Neural cell (in vitro differentiated cells): ENCODE results near the gene SLC25A23. TPM values are rescaled to one million over a fixed set of nuclear protein-coding genes. Genes with fewer than 3 reads are reported as not detected.

Source experiments
- H2AFZ ChIP-seq: fragments of 200-600, 300-800 bp; sonication (generic), shearing (Covaris generic); 2 replicates; pipeline ENCODE4 v1.6.0; 2014; ENCODE audit warnings: low read depth, mild to moderate bottlenecking, antibody characterized with exemption, low read length, moderate library complexity
- H3F3A ChIP-seq: fragments of 200-600 bp; shearing (Covaris generic); 2 replicates; pipeline ENCODE4 v1.6.1; 2016; ENCODE audit warnings: mild to moderate bottlenecking, moderate library complexity, mixed read lengths, antibody characterized with exemption, low read length; ENCODE audit not compliant: insufficient read depth, poor library complexity, severe bottlenecking
- H3K27ac ChIP-seq: fragments of 200-600, 300-800 bp; sonication (generic), shearing (Covaris generic); 2 replicates; pipeline ENCODE4 v1.5.1; 2014; ENCODE audit warnings: mild to moderate bottlenecking, low read length, moderate library complexity
- H3K27me3 ChIP-seq: fragments of 300-800, 200-600 bp; sonication (generic), shearing (Covaris generic); 2 replicates; pipeline ENCODE4 v1.6.0; 2014; ENCODE audit warnings: mild to moderate bottlenecking, low read depth, low read length, moderate library complexity; ENCODE audit not compliant: insufficient read depth
- H3K36me3 ChIP-seq: fragments of 300-800, 200-600 bp; sonication (generic), shearing (Covaris generic); 2 replicates; pipeline ENCODE4 v1.5.1; 2014; ENCODE audit warnings: mild to moderate bottlenecking, antibody characterized with exemption, low read length, moderate library complexity; ENCODE audit not compliant: insufficient read depth
- H3K4me2 ChIP-seq: fragments of 300-800, 200-600 bp; sonication (generic), shearing (Covaris generic); 2 replicates; pipeline ENCODE4 v1.6.0; 2014; ENCODE audit warnings: mild to moderate bottlenecking, low read length
- H3K4me3 ChIP-seq: fragments of 300-800, 200-600 bp; sonication (generic), shearing (Covaris generic); 2 replicates; pipeline ENCODE4 v1.5.1; 2014; ENCODE audit warnings: mild to moderate bottlenecking, low read length, moderate library complexity
- H3K79me2 ChIP-seq: fragments of 200-600 bp; shearing (Covaris generic); replicated peaks from 2 replicates; pipeline ENCODE4 v1.6.0; 2014; ENCODE audit warnings: mild to moderate bottlenecking, low read length, moderate library complexity; ENCODE audit not compliant: insufficient read depth
- H3K9ac ChIP-seq: fragments of 300-800, 200-600 bp; sonication (generic), shearing (Covaris generic); 2 replicates; pipeline ENCODE4 v1.6.1; 2016; ENCODE audit warnings: mild to moderate bottlenecking, low read length, mixed read lengths
- H3K9me2 ChIP-seq: fragments of 200-600 bp; shearing (Covaris generic); 2 replicates; pipeline ENCODE4 v1.6.1; 2016; ENCODE audit warnings: mild to moderate bottlenecking, low read length, mixed read lengths; ENCODE audit not compliant: insufficient read depth
- H3K9me3 ChIP-seq: fragments of 200-600, 300-800 bp; sonication (generic), shearing (Covaris generic); 2 replicates; pipeline ENCODE4 v1.6.1; 2016; ENCODE audit warnings: mild to moderate bottlenecking, mixed run types, low read length, moderate library complexity, mixed read lengths
- H4K20me1 ChIP-seq: fragments of 200-600 bp; shearing (Covaris generic); 2 replicates; pipeline ENCODE4 v1.6.1; 2016; ENCODE audit warnings: mild to moderate bottlenecking, mixed run types; ENCODE audit not compliant: insufficient read depth
- CTCF ChIP-seq: fragments of 450-650 bp; IDR thresholded peaks from 2 replicates; pipeline ENCODE4 v1.5.1; 2014; ENCODE audit warnings: antibody characterized with exemption, mild to moderate bottlenecking, moderate library complexity; ENCODE audit not compliant: poor library complexity, severe bottlenecking
- EP300 ChIP-seq: fragments of 450-650 bp; conservative IDR thresholded peaks from 2 replicates; pipeline ENCODE4 v1.6.1; 2014; ENCODE audit warnings: antibody characterized with exemption, mild to moderate bottlenecking, moderate library complexity; ENCODE audit not compliant: poor library complexity, severe bottlenecking
- EZH2 ChIP-seq: fragments of 200-600, 300-800 bp; shearing (Covaris generic), sonication (generic); IDR thresholded peaks from 2 replicates; pipeline ENCODE4 v1.6.1; 2014; ENCODE audit warnings: antibody characterized with exemption, low read length, borderline replicate concordance, mild to moderate bottlenecking; ENCODE audit not compliant: insufficient read depth, poor library complexity, severe bottlenecking
- MXI1 ChIP-seq: fragments of 450-650 bp; conservative IDR thresholded peaks from 2 replicates; pipeline ENCODE4 v1.6.1; 2014; ENCODE audit warnings: antibody characterized with exemption, mild to moderate bottlenecking; ENCODE audit not compliant: poor library complexity, severe bottlenecking
- POLR2AphosphoS5 ChIP-seq: IDR thresholded peaks from 2 replicates; pipeline ENCODE4 v1.6.1; 2012
- RAD21 ChIP-seq: fragments of 450-650 bp; conservative IDR thresholded peaks from 2 replicates; pipeline ENCODE4 v1.6.1; 2014; ENCODE audit warnings: antibody characterized with exemption, mild to moderate bottlenecking, moderate library complexity
- REST ChIP-seq: IDR thresholded peaks from 2 replicates; pipeline ENCODE4 v1.6.1; 2012; ENCODE audit warnings: borderline replicate concordance
- SMC3 ChIP-seq: fragments of 450-650 bp; conservative IDR thresholded peaks from 2 replicates; pipeline ENCODE4 v1.6.1; 2014; ENCODE audit warnings: antibody characterized with exemption, mild to moderate bottlenecking, moderate library complexity; ENCODE audit not compliant: poor library complexity
- TAF1 ChIP-seq: IDR thresholded peaks from 2 replicates; pipeline ENCODE4 v1.6.1; 2012; ENCODE audit warnings: low read depth
- polyA plus RNA-seq: library from polyadenylated mRNA; depleted of rRNA; stranded (reverse); fragments of >200 nt; gene quantifications from 2 replicates; pipeline ENCODE4 v1.2.3, GENCODE V29; 2014

Gene SLC25A23
- polyA plus RNA-seq, 1 donor from 2014 or later: 36.3 TPM

DNA sequence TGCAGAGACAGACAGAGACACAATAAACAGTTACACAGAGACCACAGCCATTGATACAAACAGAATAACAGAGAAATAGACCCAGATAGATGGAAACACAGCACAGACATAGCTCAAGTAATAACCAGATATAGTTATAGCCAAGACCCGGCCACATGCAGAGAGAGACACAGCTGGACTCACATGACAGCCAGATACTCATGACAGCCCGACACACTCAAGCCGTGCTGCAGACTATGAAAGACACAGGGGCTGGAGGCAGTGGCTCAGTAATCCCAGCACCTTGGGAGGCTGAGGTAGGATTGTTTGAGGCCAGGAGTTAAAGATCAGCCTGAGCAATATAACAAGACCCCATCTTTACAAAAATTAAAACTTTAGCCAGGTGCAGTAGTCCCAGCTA lies 23.6 kb upstream of the SLC25A23 start:
- no peaks in the 10 kb centered on the region for H3F3A ChIP-seq
- H3K4me3 ChIP-seq: no peak overlapping the region
- H3K27me3 ChIP-seq: no peaks in the 10 kb centered on the region
- H3K79me2 ChIP-seq: no peaks in the 10 kb centered on the region
- TF ChIP-seq EZH2 (no peak), POLR2AphosphoS5 (peak; percentile 33), MXI1 (no peak), EP300 (no peak), SMC3 (no peak), REST (no peak), TAF1 (no peak), RAD21 (no peak), CTCF (no peak)
- no peaks in the 10 kb centered on the region for H3K9me3 ChIP-seq
- H3K36me3 ChIP-seq: no peaks in the 10 kb centered on the region
- H3K27ac ChIP-seq: no peak overlapping the region
- no peak overlapping the region for H2AFZ ChIP-seq
- no peaks in the 10 kb centered on the region for H3K9me2 ChIP-seq
- H3K9ac ChIP-seq: no peak overlapping the region
- no peak overlapping the region for H3K4me2 ChIP-seq
- H4K20me1 ChIP-seq: no peaks in the 10 kb centered on the region

- Histone ChIP-seq H4K20me1 (no peaks in the 10 kb centered on the region), H3K27me3 (no peaks in the 10 kb centered on the region), H3K4me2 (no peak overlapping the region), H3F3A (no peaks in the 10 kb centered on the region), H3K4me3 (no peak overlapping the region), H3K9me3 (no peaks in the 10 kb centered on the region), H3K9me2 (no peaks in the 10 kb centered on the region), H3K79me2 (no peaks in the 10 kb centered on the region), H3K27ac (no peak overlapping the region), H2AFZ (no peak overlapping the region), H3K9ac (no peak overlapping the region), H3K36me3 (no peaks in the 10 kb centered on the region)
- no peak for TF ChIP-seq POLR2AphosphoS5
- no peak for TF ChIP-seq SMC3
- no peak for TF ChIP-seq REST
- TF ChIP-seq MXI1: no peak
- no peak for TF ChIP-seq RAD21
- no peak for TF ChIP-seq EP300
- no peak for TF ChIP-seq EZH2
- TF ChIP-seq CTCF: no peak
- no peak for TF ChIP-seq TAF1
These were observed 22.7 kb upstream of the SLC25A23 start for GRCh38 chr19:6482343-6482686.
